H9 (cell line): ENCODE measurements around the gene CATSPER1. TPM values are rescaled to one million over a fixed set of nuclear protein-coding genes. Genes with fewer than 3 reads are reported as not detected.

ENCODE experiments used
- DNase-seq: peaks from one replicate; pipeline ENCODE4 v3.0.0-alpha.2; 2017
- H2AFZ ChIP-seq: one replicate; pipeline ENCODE4 v1.6.1; 2013; ENCODE audit warnings: mild to moderate bottlenecking, low read length, control low read depth, moderate library complexity
- H2AK5ac ChIP-seq: 2 replicates; pipeline ENCODE4 v1.6.1; 2013; ENCODE audit warnings: low read length, control low read depth, mixed read lengths; ENCODE audit not compliant: insufficient read length
- H2BK120ac ChIP-seq: one replicate; pipeline ENCODE4 v1.6.1; 2013; ENCODE audit warnings: low read depth, mild to moderate bottlenecking, low read length, control low read depth, inconsistent platforms; ENCODE audit not compliant: poor library complexity, severe bottlenecking
- H2BK12ac ChIP-seq: 2 replicates; pipeline ENCODE4 v1.6.1; 2013; ENCODE audit warnings: low read length, control low read depth, mixed read lengths, low read depth; ENCODE audit not compliant: insufficient read length
- H2BK15ac ChIP-seq: 2 replicates; pipeline ENCODE4 v1.6.1; 2013; ENCODE audit warnings: low read depth, low read length, control low read depth
- H2BK20ac ChIP-seq: one replicate; pipeline ENCODE4 v1.6.1; 2013; ENCODE audit warnings: low read depth, mild to moderate bottlenecking, low read length, control low read depth, inconsistent platforms; ENCODE audit not compliant: poor library complexity, severe bottlenecking
- H2BK5ac ChIP-seq: 2 replicates; pipeline ENCODE4 v1.6.1; 2013; ENCODE audit warnings: low read length, control low read depth, mixed read lengths; ENCODE audit not compliant: insufficient read length
- H3K14ac ChIP-seq: 2 replicates; pipeline ENCODE4 v1.6.1; 2013; ENCODE audit warnings: low read length, control low read depth; ENCODE audit not compliant: insufficient read depth
- H3K18ac ChIP-seq: 2 replicates; pipeline ENCODE4 v1.6.1; 2013; ENCODE audit warnings: low read depth, mild to moderate bottlenecking, mixed read lengths, low read length, control low read depth; ENCODE audit not compliant: insufficient read length
- H3K23ac ChIP-seq: 2 replicates; pipeline ENCODE4 v1.6.1; 2013; ENCODE audit warnings: low read length, control low read depth, mixed read lengths, low read depth; ENCODE audit not compliant: insufficient read length
- H3K23me2 ChIP-seq: 2 replicates; pipeline ENCODE4 v1.6.1; 2013; ENCODE audit warnings: low read depth, mild to moderate bottlenecking, mixed read lengths, low read length, control low read depth; ENCODE audit not compliant: insufficient read length, poor library complexity, severe bottlenecking
- H3K27ac ChIP-seq: 2 replicates; pipeline ENCODE4 v1.5.1; 2013; ENCODE audit warnings: low read length, control low read depth, mixed read lengths, low read depth; ENCODE audit not compliant: insufficient read length
- H3K27me3 ChIP-seq: 2 replicates; pipeline ENCODE4 v1.6.1; 2013; ENCODE audit warnings: low read length, control low read depth, inconsistent platforms; ENCODE audit not compliant: insufficient read depth
- H3K4ac ChIP-seq: 2 replicates; pipeline ENCODE4 v1.6.1; 2013; ENCODE audit warnings: low read depth, mild to moderate bottlenecking, control low read depth, inconsistent platforms, low read length, moderate library complexity
- H3K4me1 ChIP-seq: 2 replicates; pipeline ENCODE4 v1.6.1; 2013; ENCODE audit warnings: low read length, control low read depth, inconsistent platforms; ENCODE audit not compliant: insufficient read depth
- H3K4me2 ChIP-seq: 2 replicates; pipeline ENCODE4 v1.6.1; 2013; ENCODE audit warnings: low read length, control low read depth, mixed read lengths; ENCODE audit not compliant: insufficient read length, insufficient read depth
- H3K56ac ChIP-seq: 2 replicates; pipeline ENCODE4 v1.6.1; 2013; ENCODE audit warnings: low read depth, mild to moderate bottlenecking, mixed read lengths, low read length, control low read depth; ENCODE audit not compliant: insufficient read length
- H3K79me1 ChIP-seq: 2 replicates; pipeline ENCODE4 v1.6.1; 2013; ENCODE audit warnings: low read depth, mild to moderate bottlenecking, moderate library complexity, low read length, control low read depth, inconsistent platforms; ENCODE audit not compliant: insufficient read depth, poor library complexity, severe bottlenecking
- H3K79me2 ChIP-seq: 2 replicates; pipeline ENCODE4 v1.6.1; 2013; ENCODE audit warnings: low read length, control low read depth, inconsistent platforms; ENCODE audit not compliant: insufficient read depth
- H3K9ac ChIP-seq: 2 replicates; pipeline ENCODE4 v1.6.1; 2013; ENCODE audit warnings: low read length, control low read depth, mixed read lengths; ENCODE audit not compliant: insufficient read length; ENCODE audit errors: extremely low read depth
- H3K9me3 ChIP-seq: one replicate; pipeline ENCODE4 v1.6.1; 2013; ENCODE audit warnings: low read depth, low read length, inconsistent platforms; ENCODE audit not compliant: control insufficient read depth
- H3T11ph ChIP-seq: one replicate; pipeline ENCODE4 v1.6.1; 2013; ENCODE audit warnings: mild to moderate bottlenecking, low read length, control low read depth, inconsistent platforms
- H4K20me1 ChIP-seq: one replicate; pipeline ENCODE4 v1.6.1; 2013; ENCODE audit not compliant: control insufficient read depth, insufficient read length, insufficient read depth
- H4K5ac ChIP-seq: 2 replicates; pipeline ENCODE4 v1.6.1; 2013; ENCODE audit warnings: low read depth, mild to moderate bottlenecking, mixed read lengths, low read length, control low read depth; ENCODE audit not compliant: insufficient read length
- H4K8ac ChIP-seq: replicated peaks from 2 replicates; pipeline ENCODE4 v1.6.1; 2013; ENCODE audit warnings: low read length, control low read depth, mixed read lengths, low read depth; ENCODE audit not compliant: insufficient read length
- H4K91ac ChIP-seq: 2 replicates; pipeline ENCODE4 v1.6.1; 2013; ENCODE audit warnings: low read depth, mild to moderate bottlenecking, moderate library complexity, mixed read lengths, low read length, control low read depth; ENCODE audit not compliant: insufficient read length
- H3K27ac Mint-ChIP-seq, 3 experiments: 2 replicates in 2 of 3; 3 replicates in 1 of 3; pipeline ENCODE4 v1.8.0; 2020 to 2021; ENCODE audit warnings: mixed read lengths in 3 of 3, mild to moderate bottlenecking in 1 of 3, moderate library complexity in 1 of 3
- H3K27me3 Mint-ChIP-seq: 2 replicates; pipeline ENCODE4 v1.8.0; 2021; ENCODE audit warnings: low read depth, mild to moderate bottlenecking, moderate library complexity, mixed read lengths
- H3K36me3 Mint-ChIP-seq, 3 experiments: 2 replicates in 2 of 3; 3 replicates in 1 of 3; pipeline ENCODE4 v1.8.0; 2020 to 2021; ENCODE audit warnings: low read depth in 3 of 3, mixed read lengths in 3 of 3; ENCODE audit not compliant: insufficient read depth in 1 of 3
- H3K4me1 Mint-ChIP-seq, 2 experiments: 2 replicates each; pipeline ENCODE4 v1.8.0; 2020; ENCODE audit warnings: mixed read lengths in 2 of 2
- H3K4me3 Mint-ChIP-seq, 2 experiments: 2 replicates in 1 of 2; 3 replicates in 1 of 2; pipeline ENCODE4 v1.8.0; 2020 to 2021; ENCODE audit warnings: mild to moderate bottlenecking in 2 of 2, mixed read lengths in 2 of 2, moderate library complexity in 1 of 2
- H3K9me3 Mint-ChIP-seq, 2 experiments: 2 replicates in 1 of 2; 3 replicates in 1 of 2; pipeline ENCODE4 v1.8.0; 2020; ENCODE audit warnings: mild to moderate bottlenecking in 2 of 2, mixed read lengths in 2 of 2, moderate library complexity in 1 of 2
- WGBS: extraction: QIAGEN DNeasy Blood & Tissue Kit; methylation state at CpG from one replicate; pipeline ENCODE4 v1.1.7; 2013; ENCODE audit warnings: missing lambda C conversion rate, low lambda C conversion rate, mixed read lengths; ENCODE audit not compliant: insufficient read length; ENCODE audit errors: extremely low coverage; 5-methylcytosine and 5-hydroxymethylcytosine counted together
- total RNA-seq: library from RNA; stranded (reverse); gene quantifications from 2 replicates; pipeline ENCODE4 v1.2.1, GENCODE V29; 2021
- TF ChIP-seq, protein P1 (sequence below): fragments of 200-600 bp; sonication (generic); conservative IDR thresholded peaks from 3 replicates; pipeline ENCODE4 v1.8.0; 2021; ENCODE audit warnings: antibody characterized with exemption, mild to moderate bottlenecking

CATSPER1 gene
- total RNA-seq, 1 experiment from 2014 or later: not detected

DNA sequence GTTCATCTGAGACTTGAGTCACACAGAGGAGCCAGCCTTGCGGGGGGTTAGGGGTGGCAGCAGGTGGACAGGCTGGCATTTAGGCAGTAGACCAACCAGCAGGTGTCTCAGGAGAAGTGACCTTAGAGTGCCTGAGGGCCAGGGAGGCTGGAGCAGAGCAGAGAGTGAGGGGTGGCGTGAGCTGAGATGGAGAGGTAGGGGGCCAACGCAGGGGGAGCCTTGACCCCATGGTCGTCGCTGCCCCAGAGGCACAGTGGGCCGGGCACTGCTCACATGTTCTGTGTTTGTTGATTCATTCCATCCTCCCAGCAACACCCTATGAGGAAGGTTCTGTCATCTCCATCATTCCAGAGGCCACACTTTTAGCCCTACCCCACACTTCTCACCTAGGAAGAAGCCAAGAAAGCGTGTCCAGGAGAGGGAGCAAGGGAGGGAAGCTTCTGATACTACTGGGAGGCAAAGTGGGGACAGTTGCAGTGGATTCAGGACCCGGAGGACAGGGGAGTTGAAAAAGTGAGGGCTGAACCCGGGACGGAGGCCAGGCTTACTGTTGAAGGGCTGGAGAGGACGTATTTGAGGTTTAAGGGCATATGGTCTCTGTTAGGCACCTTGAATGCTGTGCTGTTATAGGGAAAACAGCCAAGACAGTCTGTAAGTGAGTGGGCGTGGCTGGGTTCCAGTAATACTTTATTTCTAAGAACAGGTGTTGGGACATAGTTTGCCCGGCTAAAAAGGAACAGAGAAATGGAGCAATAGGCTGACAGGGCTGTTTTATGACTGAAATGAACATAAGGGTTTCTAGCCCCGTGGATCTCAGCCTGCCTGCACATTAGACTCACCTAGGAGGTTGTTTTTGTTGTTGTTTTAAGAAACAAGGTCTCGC lies 57.4 kb downstream of the CATSPER1 start:
- H3K36me3 Mint-ChIP-seq: peaks cover 63 to 86% (median 84%) of the 10 kb centered on the region in 3 experiments
- Histone ChIP-seq H3K9me3 (no peaks in the 10 kb centered on the region), H3K9ac (no peak overlapping the region), H4K91ac (no peak overlapping the region), H4K5ac (no peak overlapping the region), H3K14ac (no peak overlapping the region), H2BK20ac (no peak overlapping the region), H2BK120ac (no peak overlapping the region), H3K23me2 (no peaks in the 10 kb centered on the region), H2BK15ac (no peak overlapping the region), H3K4me1 (no peaks in the 10 kb centered on the region), H3K23ac (no peak overlapping the region), H4K8ac (no peak overlapping the region), H3K4me2 (no peak overlapping the region), H2BK5ac (no peak overlapping the region), H3K56ac (no peak overlapping the region), H3K79me2 (no peaks in the 10 kb centered on the region), H3K79me1 (no peaks in the 10 kb centered on the region), H3K27me3 (no peaks in the 10 kb centered on the region), H3K4ac (no peak overlapping the region), H2AFZ (no peak overlapping the region), H2BK12ac (no peak overlapping the region), H3T11ph (no peak overlapping the region), H4K20me1 (no peaks in the 10 kb centered on the region), H3K27ac (no peak overlapping the region), H2AK5ac (no peak overlapping the region), H3K18ac (no peak overlapping the region)
- DNase-seq: no peak
- H3K4me1 Mint-ChIP-seq: peaks cover 5 to 6% of the 10 kb centered on the region in 2 experiments
- no peaks in the 10 kb centered on the region for H3K9me3 Mint-ChIP-seq
- TF ChIP-seq, protein P1, sequence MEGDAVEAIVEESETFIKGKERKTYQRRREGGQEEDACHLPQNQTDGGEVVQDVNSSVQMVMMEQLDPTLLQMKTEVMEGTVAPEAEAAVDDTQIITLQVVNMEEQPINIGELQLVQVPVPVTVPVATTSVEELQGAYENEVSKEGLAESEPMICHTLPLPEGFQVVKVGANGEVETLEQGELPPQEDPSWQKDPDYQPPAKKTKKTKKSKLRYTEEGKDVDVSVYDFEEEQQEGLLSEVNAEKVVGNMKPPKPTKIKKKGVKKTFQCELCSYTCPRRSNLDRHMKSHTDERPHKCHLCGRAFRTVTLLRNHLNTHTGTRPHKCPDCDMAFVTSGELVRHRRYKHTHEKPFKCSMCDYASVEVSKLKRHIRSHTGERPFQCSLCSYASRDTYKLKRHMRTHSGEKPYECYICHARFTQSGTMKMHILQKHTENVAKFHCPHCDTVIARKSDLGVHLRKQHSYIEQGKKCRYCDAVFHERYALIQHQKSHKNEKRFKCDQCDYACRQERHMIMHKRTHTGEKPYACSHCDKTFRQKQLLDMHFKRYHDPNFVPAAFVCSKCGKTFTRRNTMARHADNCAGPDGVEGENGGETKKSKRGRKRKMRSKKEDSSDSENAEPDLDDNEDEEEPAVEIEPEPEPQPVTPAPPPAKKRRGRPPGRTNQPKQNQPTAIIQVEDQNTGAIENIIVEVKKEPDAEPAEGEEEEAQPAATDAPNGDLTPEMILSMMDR: no peak
- H3K27ac Mint-ChIP-seq: peak overlapping the region in 1 of 3 experiments; percentile 33; a peak in 4 of 7 replicates
- no peak overlapping the region for H3K4me3 Mint-ChIP-seq
- H3K27me3 Mint-ChIP-seq: no peaks in the 10 kb centered on the region
- no CpG with 5 or more reads among the region's 15 CpGs for WGBS
